WTC11 (cell line): ENCODE measurements around the gene LCN15. TPM values are rescaled to one million over a fixed set of nuclear protein-coding genes. Genes with fewer than 3 reads are reported as not detected.

Source experiments
- ATAC-seq: fragments of 200-7000 bp; cut with Tn5 transposase; 2 replicates; pipeline ENCODE4 v1.10.0; 2021; ENCODE audit warnings: mild to moderate bottlenecking, moderate library complexity
- CTCF ChIA-PET: fragments of 300-600 bp; sonication (Branson Sonifier 250); formaldehyde crosslinking; loops from one replicate; lab custom pipeline; 2021; ENCODE audit warnings: antibody characterized with exemption; lab: Charles Lee
- POLR2A ChIA-PET: fragments of 350-600 bp; sonication (Branson Sonifier 250); formaldehyde crosslinking; loops from one replicate; lab custom pipeline; 2021; ENCODE audit warnings: antibody characterized with exemption; lab: Charles Lee
- DNase-seq: peaks from one replicate; pipeline ENCODE4 v3.0.0; 2021; ENCODE audit warnings: low spot score
- H3K27ac Mint-ChIP-seq: 2 replicates; pipeline ENCODE4 v1.8.0; 2021; ENCODE audit warnings: mixed read lengths
- H3K27me3 Mint-ChIP-seq: 2 replicates; pipeline ENCODE4 v1.8.0; 2021; ENCODE audit warnings: low read depth, mild to moderate bottlenecking, moderate library complexity, mixed read lengths
- H3K36me3 Mint-ChIP-seq: 2 replicates; pipeline ENCODE4 v1.8.0; 2021; ENCODE audit warnings: mixed read lengths
- H3K4me1 Mint-ChIP-seq: 2 replicates; pipeline ENCODE4 v1.8.0; 2022; ENCODE audit warnings: mixed read lengths
- H3K4me3 Mint-ChIP-seq: 2 replicates; pipeline ENCODE4 v1.8.0; 2021; ENCODE audit warnings: mild to moderate bottlenecking, moderate library complexity, mixed read lengths
- H3K9me3 Mint-ChIP-seq: 2 replicates; pipeline ENCODE4 v1.8.0; 2021; ENCODE audit warnings: mixed read lengths
- AFF4 ChIP-seq: sonication (generic); formaldehyde crosslinking; IDR thresholded peaks from 2 replicates; pipeline ENCODE4 v1.8.1; 2023; ENCODE audit warnings: mild to moderate bottlenecking, missing genetic modification reagents, borderline replicate concordance
- ATF1 ChIP-seq: sonication (generic); formaldehyde crosslinking; IDR thresholded peaks from 2 replicates; pipeline ENCODE4 v1.8.1; 2023; ENCODE audit warnings: mild to moderate bottlenecking, moderate library complexity, missing genetic modification reagents
- FOXP1 ChIP-seq: sonication (generic); formaldehyde crosslinking; IDR thresholded peaks from 2 replicates; pipeline ENCODE4 v1.8.0; 2022; ENCODE audit warnings: missing genetic modification reagents, mild to moderate bottlenecking, moderate library complexity, borderline replicate concordance
- HMGA2 ChIP-seq: fragments of 250-450 bp; sonication (Bioruptor Pico); IDR thresholded peaks from 2 replicates; pipeline ENCODE4 v1.4.0; 2021; ENCODE audit warnings: mild to moderate bottlenecking, moderate library complexity
- JAZF1 ChIP-seq: fragments of 250-450 bp; sonication (Bioruptor Pico); IDR thresholded peaks from 2 replicates; pipeline ENCODE4 v1.9.0; 2021; ENCODE audit warnings: moderate library complexity, mild to moderate bottlenecking, inconsistent platforms
- NFE2L1 ChIP-seq: sonication (generic); formaldehyde crosslinking; IDR thresholded peaks from 2 replicates; pipeline ENCODE4 v1.8.1; 2023; ENCODE audit warnings: missing genetic modification reagents
- NR1H2 ChIP-seq: sonication (generic); formaldehyde crosslinking; IDR thresholded peaks from 2 replicates; pipeline ENCODE4 v1.9.0; 2021; ENCODE audit warnings: mild to moderate bottlenecking, moderate library complexity, missing genetic modification reagents
- ZNF121 ChIP-seq: sonication (generic); formaldehyde crosslinking; IDR thresholded peaks from 2 replicates; pipeline ENCODE4 v1.8.0; 2023; ENCODE audit warnings: missing genetic modification reagents
- ZNF671 ChIP-seq: fragments of 250-450 bp; sonication (Bioruptor Pico); IDR thresholded peaks from 2 replicates; pipeline ENCODE4 v1.8.0; 2021; ENCODE audit warnings: mild to moderate bottlenecking
- total RNA-seq: library from RNA; stranded (reverse); gene quantifications from 3 replicates; pipeline ENCODE4 v1.2.3, GENCODE V29; 2021
- TF ChIP-seq, protein P1 (sequence below): fragments of 200-600 bp; IDR thresholded peaks from 2 replicates; pipeline ENCODE4 v1.8.0; 2022; ENCODE audit warnings: antibody characterized with exemption
- TF ChIP-seq, protein P2 (sequence below): sonication (generic); formaldehyde crosslinking; IDR thresholded peaks from 2 replicates; pipeline ENCODE4 v1.8.1; 2023; ENCODE audit warnings: mild to moderate bottlenecking, missing genetic modification reagents, moderate library complexity
- TF ChIP-seq, protein P3 (sequence below): sonication (generic); formaldehyde crosslinking; IDR thresholded peaks from 2 replicates; pipeline ENCODE4 v1.8.1; 2022; ENCODE audit warnings: missing genetic modification reagents, borderline replicate concordance

Gene LCN15
- total RNA-seq, 1 experiment from 2014 or later = 0.52 TPM

GRCh38 chr9:136760424-136760823, 3.9 kb downstream of the LCN15 start:
- H3K27me3 Mint-ChIP-seq = no peaks in the 10 kb centered on the region; the same call in 1 of the 2 replicates
- ATAC-seq (no peak), DNase-seq (no peak)
- H3K9me3 Mint-ChIP-seq = peaks cover 11% of the 10 kb centered on the region
- ChIA-PET POLR2A (no interaction called here), CTCF (interaction anchor here (0.7 to 3.0 kb wide), 10 partner anchors 9 to 218 kb away, joined by 3 to 11 read pairs (median 4); partner anchors contain the start of gene LCN10)
- TF ChIP-seq NFE2L1 (no peak), FOXP1 (CRISPR knock-in tag) (0 out of 2 replicates have a peak, but pooled peaks have one; percentile 15)
- TF ChIP-seq, protein P1, sequence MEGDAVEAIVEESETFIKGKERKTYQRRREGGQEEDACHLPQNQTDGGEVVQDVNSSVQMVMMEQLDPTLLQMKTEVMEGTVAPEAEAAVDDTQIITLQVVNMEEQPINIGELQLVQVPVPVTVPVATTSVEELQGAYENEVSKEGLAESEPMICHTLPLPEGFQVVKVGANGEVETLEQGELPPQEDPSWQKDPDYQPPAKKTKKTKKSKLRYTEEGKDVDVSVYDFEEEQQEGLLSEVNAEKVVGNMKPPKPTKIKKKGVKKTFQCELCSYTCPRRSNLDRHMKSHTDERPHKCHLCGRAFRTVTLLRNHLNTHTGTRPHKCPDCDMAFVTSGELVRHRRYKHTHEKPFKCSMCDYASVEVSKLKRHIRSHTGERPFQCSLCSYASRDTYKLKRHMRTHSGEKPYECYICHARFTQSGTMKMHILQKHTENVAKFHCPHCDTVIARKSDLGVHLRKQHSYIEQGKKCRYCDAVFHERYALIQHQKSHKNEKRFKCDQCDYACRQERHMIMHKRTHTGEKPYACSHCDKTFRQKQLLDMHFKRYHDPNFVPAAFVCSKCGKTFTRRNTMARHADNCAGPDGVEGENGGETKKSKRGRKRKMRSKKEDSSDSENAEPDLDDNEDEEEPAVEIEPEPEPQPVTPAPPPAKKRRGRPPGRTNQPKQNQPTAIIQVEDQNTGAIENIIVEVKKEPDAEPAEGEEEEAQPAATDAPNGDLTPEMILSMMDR = 0 out of 2 replicates have a peak, but pooled peaks have one; percentile 15
- H3K27ac Mint-ChIP-seq = peak overlapping the region; percentile 57; the same call in 1 of the 2 replicates
- H3K4me3 Mint-ChIP-seq = no peak overlapping the region
- peaks cover 2% of the 10 kb centered on the region; the same call in 1 of the 2 replicates for H3K36me3 Mint-ChIP-seq
- peaks cover 11% of the 10 kb centered on the region for H3K4me1 Mint-ChIP-seq

DNA sequence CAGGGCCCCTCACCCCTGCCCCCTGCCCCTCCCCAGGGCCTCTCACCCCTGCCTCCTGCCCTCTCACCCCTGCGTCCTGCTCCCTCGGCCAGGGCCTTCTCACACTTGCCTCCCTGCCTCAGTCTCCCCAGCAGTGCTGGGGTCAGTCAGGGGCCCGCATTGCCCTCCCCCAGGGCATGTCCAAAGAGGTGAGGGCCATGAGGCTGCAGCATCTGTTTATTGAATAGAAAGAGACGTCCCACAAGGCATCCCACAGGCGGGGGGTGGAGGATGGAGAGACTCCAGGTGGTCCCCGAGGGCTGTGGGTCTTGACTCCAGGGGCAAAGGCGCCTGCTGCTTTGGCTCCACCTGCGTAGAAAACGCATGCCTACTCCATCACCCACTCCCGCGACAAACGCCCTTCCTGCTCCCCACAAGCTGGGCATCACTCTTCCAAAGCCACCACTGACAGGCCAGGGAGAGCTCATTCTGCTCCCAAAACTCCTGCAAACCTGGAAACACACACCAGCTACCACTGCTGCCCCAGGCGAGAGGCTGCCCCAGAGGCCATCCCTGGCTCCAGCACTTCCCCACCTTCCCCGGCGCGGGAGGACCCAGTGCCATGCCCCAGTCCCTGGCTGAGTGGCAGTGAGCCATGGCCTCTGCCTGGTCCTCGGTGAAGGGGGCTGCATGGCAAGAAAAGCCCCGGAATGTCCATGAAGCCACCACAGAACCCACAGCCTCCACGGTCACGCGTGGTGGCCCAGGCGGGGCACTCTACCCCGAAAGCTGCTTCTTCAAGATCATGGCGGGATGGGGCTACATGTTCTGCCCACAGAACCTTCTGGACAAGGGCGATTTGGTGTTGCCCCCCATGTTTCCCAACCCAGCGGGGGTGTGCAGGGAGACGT, 4.6 kb downstream of the LCN15 start:
- ChIA-PET POLR2A (no interaction called here), CTCF (interaction anchor here (0.7 to 1.5 kb wide), 9 partner anchors 10 to 219 kb away, joined by 3 to 7 read pairs (median 3); partner anchors contain the start of gene LCN10)
- Mint-ChIP-seq H3K36me3 (peaks cover 3% of the 10 kb centered on the region; the same call in 1 of the 2 replicates), H3K27ac (peak overlapping the region; percentile 57), H3K4me1 (peaks cover 11% of the 10 kb centered on the region), H3K4me3 (no peak overlapping the region), H3K27me3 (no peaks in the 10 kb centered on the region; the same call in 1 of the 2 replicates), H3K9me3 (peaks cover 13% of the 10 kb centered on the region)
- no peak for ATAC-seq
- TF ChIP-seq ATF1 (no peak), HMGA2 (CRISPR knock-in tag) (no peak), AFF4 (CRISPR knock-in tag) (no peak), NR1H2 (CRISPR knock-in tag) (no peak), ZNF671 (CRISPR knock-in tag) (no peak)
- TF ChIP-seq, protein P2, sequence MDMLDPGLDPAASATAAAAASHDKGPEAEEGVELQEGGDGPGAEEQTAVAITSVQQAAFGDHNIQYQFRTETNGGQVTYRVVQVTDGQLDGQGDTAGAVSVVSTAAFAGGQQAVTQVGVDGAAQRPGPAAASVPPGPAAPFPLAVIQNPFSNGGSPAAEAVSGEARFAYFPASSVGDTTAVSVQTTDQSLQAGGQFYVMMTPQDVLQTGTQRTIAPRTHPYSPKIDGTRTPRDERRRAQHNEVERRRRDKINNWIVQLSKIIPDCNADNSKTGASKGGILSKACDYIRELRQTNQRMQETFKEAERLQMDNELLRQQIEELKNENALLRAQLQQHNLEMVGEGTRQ (CRISPR knock-in tag) = no peak
- DNase-seq = no peak

DNA sequence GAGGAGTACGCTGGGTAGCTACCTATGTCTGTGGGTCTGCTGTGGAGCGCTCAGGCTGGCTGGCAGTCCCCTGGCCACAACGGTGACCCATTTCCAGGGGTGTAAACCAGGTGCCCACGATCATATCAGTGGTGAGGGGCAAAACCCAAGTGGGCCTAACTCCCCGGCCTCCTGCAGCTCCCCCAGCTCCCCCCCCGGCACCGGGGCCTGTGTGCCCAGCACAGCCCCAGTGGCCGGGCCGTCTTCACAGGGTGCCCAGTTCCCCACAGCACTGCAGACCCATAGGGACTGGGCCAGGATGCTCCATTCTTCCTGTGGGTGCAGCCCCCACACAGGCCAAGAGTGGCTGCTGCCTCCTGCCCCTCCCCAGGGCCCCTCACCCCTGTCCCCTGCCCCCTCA, 5.3 kb downstream of the LCN15 start:
- H3K4me3 Mint-ChIP-seq = no peak overlapping the region
- H3K4me1 Mint-ChIP-seq = peaks cover 11% of the 10 kb centered on the region
- peaks cover 13% of the 10 kb centered on the region for H3K9me3 Mint-ChIP-seq
- peaks cover 3% of the 10 kb centered on the region; the same call in 1 of the 2 replicates for H3K36me3 Mint-ChIP-seq
- TF ChIP-seq, protein P3, sequence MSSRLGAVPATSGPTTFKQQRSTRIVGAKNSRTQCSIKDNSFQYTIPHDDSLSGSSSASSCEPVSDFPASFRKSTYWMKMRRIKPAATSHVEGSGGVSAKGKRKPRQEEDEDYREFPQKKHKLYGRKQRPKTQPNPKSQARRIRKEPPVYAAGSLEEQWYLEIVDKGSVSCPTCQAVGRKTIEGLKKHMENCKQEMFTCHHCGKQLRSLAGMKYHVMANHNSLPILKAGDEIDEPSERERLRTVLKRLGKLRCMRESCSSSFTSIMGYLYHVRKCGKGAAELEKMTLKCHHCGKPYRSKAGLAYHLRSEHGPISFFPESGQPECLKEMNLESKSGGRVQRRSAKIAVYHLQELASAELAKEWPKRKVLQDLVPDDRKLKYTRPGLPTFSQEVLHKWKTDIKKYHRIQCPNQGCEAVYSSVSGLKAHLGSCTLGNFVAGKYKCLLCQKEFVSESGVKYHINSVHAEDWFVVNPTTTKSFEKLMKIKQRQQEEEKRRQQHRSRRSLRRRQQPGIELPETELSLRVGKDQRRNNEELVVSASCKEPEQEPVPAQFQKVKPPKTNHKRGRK (CRISPR knock-in tag) = no peak
- no peak for TF ChIP-seq JAZF1
- no peak for TF ChIP-seq ZNF121
- ATAC-seq (no peak), DNase-seq (no peak)
- H3K27me3 Mint-ChIP-seq = no peaks in the 10 kb centered on the region; the same call in 1 of the 2 replicates
- H3K27ac Mint-ChIP-seq = no peak overlapping the region
- ChIA-PET CTCF (interaction anchor here (0.6 to 2.2 kb wide), 7 partner anchors 16 to 220 kb away, joined by 3 to 39 read pairs (median 7); partner anchors contain the start of gene LCN10), POLR2A (no interaction called here)
